CD4-positive, alpha-beta T cell treated with Interferon gamma for 1 hour (primary cell): ENCODE measurements around the gene TSPEAR.

ENCODE experiments used
- DNase-seq: peaks from one replicate; pipeline ENCODE4 v3.0.0-alpha.2; 2020

Gene TSPEAR

DNA sequence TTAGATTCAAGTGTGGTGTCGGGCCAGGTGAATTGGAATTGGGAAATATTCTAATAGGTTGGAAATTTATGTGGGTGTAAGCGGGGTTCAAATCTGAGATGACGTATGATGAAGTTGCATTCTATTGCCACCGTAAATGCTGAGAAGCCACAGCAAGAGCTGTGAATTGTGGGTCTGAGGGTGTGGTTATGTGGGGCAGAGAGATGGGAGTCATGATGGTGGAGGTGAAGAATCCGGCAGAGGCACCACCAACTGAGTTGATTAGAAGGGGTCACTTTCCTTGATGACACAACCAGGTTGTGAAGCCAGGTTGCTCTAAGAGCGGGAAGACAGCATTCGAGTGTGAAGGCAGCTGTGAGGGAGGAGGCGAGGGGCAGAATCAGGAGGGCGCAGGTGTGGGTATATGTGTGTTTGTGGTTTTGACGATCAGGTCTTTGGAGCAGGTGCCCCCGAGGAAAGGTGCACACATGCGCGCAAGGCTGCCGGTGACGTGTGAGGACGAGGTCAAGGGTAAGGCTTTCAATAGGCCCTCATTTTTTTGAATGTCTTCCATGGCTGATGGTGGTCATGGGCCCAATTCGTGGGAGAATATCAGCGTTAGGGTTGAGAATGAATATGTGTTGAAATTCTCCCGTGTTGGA lies 237.3 kb downstream of the TSPEAR start:
- DNase-seq = no peak

DNA sequence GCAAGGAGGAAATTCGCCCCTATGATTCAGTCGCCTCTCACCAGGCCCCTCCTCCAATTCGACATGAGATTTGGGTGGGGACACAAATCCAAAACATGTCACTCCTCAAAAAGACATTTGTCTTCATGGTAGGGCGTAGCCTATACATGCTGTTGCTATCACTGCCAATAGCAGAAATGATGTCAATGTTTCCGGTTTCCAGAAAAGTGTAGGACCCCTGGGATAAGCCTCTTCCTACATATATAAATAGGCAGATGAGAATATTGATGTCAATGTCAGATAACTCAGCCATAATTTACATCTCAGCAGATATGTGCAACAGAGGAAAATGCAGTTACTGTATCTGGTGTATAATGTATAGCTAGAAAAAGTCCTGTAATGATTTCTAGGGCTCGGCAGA lies 239.4 kb downstream of the TSPEAR start:
- no peak for DNase-seq

DNA sequence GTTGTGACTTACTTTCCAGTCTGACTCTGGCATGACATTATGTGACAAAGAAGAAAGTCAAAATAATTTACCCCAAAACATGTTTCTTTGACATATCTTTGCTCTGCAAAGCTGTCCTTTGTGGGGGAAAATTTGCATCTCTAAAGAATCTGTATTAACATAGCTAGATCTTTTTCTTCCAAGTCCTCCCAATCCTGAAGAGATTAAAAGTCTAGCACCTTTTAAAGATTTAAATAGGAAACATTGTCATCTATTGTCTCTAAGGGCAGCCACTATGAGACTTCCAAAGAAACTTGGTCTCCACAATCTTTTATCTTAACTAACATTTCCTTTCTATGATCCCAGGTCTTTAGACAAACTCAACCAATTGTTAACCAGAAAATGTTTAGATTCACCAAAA lies 240.0 kb downstream of the TSPEAR start:
- no peak for DNase-seq

DNA sequence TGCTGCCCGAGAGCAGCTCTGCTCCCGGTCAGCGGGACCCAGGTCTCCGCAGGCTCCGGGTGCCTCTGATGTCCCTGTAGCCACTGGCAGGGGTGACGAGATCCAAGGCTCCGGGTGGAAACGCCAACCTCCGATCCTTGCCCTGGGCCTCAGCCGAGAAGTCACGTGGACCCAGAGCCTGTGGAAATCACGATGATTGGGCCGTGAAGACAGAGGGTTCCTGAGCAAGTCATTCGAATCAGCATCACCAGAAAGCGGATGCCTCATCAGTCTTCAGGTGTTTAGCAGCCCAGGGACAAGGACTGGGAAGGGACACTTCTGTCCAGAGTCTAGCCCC lies 243.5 kb downstream of the TSPEAR start:
- DNase-seq = no peak

DNA sequence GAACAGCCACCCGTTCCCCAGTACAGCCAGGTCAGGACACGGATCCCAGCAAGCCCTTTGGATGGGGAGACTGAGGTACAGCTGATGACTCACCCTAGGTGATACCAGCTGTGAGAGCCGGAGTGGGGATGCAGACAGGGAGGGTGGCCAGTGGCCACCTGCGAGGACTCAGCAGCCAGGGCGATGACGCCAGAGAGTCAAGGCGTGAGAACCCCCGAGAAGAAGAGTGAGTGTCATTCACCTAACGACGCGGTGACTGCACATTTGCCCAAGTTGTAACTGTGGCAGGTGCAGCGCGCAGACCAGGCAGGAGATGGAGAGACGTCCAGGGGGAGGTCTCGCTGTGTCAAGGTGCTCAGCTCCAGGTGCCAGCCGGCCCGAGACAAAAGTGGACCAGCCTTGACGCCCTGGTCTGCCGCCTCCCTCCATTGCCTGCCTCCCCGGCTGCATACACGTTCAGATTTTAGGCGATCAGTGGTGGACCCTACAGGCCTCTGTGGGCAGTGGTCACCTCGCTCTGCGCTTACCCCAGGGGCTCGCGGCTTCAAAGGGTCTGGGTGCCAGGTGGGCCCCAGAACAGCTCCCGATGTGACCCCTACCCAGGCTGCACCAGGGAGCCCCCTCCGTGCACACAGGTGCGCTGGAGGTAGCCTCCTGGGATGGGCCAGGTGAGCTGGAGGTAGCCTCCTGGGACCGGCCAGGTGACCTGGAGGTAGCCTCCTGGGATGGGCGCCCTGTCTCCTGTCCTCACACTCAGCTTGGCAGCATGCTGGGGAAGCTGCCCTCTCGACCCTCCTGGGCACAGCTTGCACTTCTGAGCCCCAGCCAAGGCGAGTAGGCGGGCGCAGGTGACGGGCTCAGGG lies 244.1 kb downstream of the TSPEAR start:
- DNase-seq = no peak

DNA sequence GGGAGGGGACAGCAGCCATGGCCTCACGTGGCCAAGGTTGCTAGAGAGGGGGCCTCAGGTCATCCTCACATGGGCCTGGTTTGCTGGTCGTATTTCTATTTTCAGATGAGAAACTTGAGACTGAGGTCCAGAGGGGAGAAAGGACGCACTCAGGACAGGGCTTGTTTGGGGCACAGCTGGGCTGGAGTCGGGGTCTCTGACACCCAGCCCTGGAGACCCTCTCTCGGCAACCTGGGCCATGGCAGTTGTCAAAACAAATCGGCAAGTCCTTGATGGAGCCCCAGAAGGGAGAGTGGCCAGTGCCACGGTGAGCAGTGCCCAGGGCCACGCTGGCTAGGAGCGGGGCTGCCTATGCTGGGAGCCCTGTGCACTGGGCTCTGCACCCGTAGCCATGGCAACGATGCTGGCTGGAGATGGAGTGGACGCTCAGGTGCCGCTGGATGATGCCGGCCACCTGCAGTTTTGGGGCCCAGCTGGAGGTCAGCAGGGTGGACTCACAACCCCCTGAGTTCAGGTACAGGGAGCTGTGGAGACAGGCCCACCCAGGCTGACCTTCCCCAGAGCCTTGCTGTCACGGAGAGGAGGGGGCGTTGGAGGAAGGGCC lies 244.9 kb downstream of the TSPEAR start:
- no peak for DNase-seq

DNA sequence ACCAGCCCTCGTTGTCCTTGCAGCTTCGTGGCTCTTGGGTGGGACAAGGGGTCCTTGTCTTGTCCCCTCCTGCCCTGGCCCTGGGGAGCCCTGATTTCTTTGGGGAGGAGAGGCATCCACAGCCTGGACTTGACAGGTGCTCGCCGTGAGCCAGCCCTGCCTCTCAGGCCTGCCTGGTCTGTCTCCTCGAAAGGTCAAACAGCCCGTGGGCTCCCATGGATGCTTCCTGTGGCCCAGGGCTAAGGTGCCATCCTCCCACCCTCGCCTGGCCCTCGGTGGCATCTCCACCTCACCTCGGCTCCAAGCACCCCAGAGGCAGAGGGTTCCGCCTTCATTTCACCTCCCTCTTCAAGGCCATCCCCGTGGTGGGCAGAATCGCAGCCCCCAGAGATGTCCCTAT lies 247.0 kb downstream of the TSPEAR start:
- DNase-seq = no peak

DNA sequence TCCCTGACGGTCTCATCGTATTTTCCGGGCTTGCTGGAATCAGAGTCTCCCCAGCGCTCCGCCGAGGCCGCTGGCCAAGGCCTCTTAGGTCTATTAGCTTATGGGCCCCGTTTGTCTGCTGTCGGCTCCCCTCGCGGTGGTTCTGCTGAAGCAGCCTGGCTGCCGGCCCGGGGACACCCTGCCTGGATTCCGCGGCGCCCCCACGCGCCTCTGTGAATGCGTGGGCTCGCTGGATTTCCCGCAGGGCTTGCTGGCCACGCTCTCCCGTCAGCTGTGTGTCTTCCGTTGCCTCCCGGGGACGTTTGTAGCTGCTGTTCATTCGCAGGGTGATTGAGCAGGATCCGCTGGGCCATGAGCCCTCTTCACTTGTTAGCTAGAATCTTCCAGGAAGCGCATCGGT lies 247.6 kb downstream of the TSPEAR start:
- DNase-seq = no peak

DNA sequence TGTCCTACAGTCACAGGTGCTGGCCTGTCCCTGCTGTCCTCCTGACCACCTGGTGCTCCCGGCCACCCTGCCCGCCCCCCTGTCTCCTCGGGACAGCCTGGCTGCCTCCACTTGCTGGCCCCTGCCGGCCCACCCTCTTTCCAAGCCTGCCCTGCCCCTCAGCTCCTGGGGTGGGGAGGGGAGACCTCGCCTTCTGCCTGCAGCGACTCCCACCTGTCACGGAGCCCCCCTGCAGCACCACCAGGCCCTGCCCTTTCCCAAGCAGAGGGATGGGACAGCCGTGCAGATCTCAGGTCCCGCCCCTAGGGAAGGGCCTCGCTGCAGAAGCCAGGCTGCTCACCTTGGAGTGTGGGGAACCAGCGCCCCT lies 248.6 kb downstream of the TSPEAR start:
- DNase-seq = no peak

DNA sequence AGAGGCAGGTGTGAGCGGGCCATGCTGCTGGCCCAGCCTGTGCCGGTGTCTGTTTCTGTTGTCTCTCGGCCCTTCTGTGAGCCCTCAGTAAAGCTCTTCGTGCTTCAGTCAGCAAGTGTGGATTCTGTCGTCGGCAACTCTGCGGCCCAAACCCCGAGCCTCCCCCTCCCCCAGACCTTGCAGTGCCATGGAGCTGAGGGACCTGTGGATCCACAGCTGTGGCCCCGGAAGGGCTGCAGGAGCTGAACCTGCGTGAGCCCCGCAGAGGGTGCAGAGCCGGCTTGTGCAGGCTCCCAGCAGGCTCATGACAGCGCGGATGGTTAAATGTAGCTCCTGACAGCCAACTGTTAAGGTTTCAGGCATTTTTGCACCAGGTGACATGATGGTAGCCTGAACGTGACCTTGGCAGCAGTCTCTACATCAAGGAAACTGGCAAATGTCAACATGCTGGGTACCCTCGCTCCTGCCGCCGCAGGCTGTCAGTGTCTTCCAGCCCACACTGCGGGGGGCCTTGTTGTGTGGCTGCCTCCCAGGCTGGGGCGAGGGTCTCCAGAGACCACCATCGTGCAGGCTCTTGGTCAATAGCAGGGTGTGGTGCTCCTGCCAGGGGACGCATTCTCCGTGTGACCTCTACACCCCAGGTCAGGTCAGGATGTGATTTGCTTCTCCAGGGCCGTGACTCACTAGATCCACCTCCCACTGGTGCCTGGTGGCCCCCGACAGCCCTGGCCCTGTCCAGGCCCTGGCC lies 249.1 kb downstream of the TSPEAR start:
- no peak for DNase-seq

DNA sequence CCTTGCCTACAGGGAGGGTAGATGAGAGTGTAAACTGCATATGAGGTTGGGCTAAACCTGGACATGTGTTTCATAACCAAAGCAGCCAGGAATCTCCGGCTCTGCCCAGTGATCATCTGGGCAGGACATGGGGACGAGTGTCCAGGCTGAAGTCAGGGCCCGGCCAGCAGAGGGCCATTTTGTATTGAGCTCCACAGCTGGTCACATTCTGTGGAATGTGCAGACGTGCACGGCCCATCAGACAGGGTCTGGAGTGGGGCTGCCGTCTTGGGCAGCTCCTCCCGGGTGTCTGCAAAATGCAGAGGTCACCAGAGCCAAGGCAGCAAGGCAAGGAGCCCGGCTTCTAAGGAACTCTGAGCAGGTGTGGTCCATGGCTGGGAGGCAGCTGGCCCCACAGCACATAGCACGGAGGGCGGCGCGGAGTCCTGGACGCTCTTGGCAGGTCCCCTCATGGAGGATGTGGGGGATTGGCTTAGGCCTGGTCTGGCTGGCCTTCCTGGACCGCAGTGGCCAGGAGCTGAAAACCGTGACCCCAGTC lies 249.8 kb downstream of the TSPEAR start:
- DNase-seq = no peak

DNA sequence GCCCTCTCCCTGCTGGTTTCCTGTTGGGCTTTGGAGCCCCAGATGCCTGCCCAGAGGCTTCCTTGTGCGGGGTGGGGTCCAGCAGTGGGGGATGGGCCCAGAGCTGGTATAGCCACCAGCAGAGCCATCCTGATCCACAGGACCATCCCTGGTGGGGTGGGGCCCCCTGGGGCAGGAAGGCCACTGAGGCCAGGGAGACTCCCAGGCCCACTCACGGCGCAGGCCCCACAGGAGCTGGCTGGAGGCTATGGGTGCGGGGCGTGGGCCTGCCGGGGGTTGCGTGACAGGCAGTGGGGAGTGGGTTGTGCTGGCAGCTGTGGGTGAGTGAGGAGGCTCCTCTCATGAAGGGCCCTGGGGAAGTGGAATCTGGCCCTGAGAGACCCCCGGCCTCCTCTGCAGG lies 250.4 kb downstream of the TSPEAR start:
- no peak for DNase-seq

DNA sequence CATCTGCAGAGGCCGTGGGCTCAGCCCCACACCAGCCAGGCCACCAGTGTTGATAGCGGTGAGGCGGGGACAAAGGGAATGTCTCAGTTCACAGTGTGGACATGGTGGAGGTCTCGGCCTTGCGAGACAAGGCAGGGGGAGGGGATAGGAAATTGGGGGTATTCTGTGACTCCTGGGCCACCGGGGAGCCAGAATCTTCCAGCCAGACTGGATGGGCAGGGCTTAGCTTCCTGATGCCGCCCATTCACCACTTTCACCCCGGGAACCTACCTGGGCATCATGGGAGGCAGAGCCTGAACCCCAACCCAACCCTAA lies 251.0 kb downstream of the TSPEAR start:
- DNase-seq = no peak

DNA sequence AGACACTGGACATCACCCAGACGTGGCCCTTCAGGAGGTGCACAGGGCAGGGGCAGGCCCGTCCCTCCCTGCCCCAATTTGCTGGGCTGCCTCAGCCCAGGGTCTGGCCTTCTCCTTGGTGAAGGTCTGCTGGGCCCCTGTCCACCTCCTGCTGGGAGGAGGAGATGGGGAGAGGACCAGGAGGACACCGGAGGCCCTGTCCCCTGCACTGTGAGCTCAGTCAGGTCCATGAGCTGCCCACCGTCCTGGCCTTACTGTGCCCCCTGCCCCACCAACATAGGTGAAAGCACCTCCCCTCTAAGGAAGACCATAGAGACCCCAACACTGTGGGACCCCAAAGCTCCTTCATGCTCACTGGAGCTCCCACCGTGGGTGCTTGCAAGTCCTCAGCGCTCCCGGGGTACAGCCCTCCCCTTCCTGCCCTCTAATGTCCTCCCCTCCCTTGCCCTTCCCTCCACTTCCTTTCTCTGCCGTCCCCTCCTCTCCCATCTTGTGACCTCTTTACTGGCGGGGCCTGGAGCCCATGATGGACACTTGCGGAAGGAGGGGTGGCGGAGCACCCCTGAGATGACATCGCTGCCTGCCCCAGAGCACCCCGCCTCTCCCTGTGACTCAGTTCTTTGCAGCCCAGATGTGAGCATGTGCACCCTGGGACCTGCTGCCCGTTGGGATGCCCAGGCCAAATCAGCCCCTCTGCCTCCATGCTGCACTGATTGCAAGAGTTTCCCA lies 251.5 kb downstream of the TSPEAR start:
- DNase-seq = no peak

DNA sequence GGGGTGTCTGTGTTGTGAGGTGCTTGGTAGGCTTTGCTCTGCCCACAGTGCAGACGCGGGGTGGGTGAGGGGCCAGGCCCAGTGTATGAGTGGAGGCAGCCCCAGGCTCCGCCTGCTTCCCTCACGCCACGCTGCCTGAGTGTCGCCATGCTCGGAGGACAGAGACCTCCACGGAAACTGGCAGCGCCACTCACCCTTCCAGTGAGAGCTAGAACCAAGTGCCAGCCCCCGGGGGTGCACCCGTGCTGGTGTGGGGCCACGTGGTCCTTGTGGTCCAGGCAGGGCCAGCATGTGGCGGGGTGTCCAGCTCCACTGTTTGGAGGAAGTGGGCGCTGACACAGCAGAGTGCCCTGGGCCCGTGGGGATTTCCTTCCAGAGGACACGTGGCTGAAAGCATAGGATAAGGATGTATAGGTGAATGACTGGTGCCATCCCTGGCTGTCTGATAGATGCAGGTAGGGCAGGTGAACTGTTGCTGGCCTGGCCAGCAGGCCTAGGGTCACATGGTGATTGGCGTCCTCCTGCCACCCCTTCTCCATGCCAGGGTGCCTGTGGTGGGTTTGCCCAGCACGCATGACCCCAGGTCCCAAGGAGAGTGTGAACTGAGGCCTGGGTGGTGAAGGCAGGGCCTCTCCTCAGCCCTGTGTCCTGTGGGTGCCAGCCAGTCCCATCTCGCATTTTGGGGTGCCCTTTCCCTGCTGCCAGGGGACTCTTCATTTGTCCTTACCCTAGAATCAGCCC lies 252.2 kb downstream of the TSPEAR start:
- no peak for DNase-seq

DNA sequence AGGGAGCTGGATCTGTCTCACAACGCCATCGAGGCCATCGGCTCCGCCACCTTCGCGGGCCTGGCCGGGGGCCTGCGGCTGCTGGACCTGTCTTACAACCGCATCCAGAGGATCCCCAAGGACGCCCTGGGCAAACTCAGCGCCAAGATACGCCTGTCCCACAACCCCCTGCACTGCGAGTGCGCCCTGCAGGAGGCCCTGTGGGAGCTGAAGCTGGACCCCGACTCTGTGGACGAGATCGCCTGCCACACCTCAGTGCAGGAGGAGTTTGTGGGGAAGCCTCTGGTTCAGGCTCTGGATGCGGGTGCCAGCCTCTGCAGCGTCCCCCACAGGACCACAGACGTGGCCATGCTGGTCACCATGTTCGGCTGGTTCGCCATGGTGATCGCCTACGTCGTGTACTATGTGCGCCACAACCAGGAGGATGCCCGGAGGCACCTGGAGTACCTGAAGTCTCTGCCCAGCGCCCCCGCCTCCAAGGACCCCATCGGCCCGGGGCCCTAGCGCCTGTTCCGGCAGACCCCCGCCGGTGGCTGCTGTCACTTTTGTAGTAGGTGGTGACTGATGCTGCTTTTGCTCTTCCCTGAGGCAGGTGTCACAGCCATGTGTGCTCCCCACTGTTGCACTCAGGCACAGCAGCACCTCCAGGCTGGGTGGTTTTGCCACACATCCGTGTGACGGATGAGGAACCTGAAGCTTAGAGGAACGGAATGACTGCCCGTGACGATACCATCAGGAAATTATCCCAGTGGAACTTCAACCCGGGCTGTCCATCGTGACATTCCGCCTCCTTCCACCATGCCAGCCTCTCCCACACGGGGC lies 254.2 kb downstream of the TSPEAR start:
- DNase-seq = no peak

DNA sequence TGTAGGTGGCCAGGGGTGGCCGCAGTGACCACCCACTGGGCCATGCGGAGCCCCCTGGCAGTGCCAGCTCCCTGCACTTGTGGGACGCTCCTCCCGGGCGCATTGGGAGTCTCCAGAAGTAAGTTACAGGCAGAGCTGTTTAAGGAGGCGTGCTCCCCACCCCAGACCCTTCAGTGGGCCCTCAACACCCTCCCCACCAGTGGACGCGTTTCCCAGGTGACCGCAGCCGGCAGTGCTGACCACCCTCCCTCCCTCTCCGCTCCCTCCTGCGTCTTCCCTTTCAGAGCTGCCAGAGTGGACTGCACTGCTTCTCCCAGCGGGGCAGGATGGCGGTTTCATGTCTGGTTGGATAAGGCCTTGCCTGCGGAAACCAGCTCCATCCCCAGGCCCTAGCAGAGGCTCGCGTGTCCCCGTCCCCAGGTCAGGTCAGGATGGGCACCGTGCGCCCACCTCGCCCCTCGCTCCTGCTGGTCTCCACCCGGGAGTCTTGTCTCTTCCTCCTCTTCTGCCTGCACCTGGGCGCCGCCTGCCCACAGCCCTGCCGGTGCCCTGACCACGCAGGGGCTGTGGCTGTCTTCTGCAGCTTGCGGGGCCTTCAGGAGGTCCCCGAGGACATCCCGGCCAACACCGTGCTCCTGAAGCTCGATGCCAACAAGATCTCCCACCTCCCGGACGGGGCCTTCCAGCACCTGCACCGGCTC lies 255.0 kb downstream of the TSPEAR start:
- no peak for DNase-seq

DNA sequence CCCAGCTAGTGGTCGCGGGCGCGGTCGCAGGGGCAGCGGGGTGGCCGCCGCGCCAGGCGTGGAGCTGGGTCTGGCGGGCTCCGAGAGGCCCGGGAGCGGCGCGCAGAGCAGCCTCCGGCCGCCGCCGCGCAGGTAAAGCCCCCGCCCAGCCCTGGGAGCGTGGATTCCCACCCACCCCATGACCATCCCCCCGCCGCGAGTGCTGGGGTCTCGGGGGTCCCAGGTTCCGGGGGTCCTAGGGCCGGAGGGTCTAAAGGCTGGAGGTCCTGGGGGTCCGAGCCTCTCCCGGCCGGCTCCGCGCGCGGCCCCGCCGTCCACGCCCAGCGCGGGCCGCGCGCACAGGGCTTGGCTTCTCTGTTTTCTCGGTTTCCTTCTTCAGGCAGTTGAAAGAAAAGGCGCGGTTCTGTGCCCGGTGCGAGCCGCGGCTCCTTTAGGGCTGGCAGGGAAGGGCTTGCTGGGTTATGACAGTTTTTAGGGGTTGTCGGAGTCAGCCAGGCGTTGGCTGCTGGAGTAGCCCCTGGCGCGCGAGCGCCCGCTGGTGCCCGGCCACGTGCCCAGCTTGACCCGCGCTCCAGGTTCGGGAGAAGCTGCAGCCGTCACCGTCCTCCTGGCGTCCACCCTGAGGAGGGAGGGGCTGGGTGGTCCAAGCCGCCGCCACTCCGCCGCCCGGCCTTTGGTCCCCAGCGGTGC lies 255.7 kb downstream of the TSPEAR start:
- DNase-seq = peak; percentile 9

DNA sequence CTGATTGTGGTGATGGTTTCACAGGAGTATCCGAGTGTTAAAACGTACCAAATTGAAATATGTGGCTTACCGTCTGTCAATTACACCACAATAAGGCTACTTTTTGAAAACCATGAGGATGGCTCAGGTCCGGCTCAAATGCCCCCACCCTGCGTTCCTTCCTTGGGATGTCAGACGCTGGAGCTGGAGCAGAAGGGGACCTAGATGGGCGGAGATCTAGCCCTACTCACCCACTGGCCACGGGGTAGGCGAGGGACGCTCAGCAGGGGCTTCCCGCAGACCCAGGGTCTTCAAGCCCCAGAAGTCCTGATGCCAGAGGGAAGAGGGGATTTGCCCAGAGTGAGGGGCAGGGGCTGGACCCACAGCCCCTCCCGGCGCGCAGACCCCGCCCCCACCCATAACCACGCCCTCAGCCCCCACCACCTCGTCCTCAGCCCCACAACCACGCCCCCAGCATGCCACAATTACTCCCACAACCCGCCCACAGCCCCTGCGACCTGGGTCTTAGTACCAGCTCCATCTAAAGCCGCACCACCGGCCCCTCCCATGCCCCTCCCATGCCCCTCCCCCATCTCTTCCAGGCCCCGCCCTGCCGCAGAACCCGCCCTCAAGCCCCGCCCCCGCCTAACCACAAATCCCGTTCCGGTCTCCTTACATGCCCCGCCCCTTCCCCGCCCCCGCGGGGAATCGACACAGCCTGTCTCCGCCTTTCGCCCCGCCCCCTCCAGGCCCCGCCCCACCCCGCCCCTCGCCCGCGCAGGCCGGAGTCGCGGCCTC lies 256.4 kb downstream of the TSPEAR start, which contains the start of gene LRRC3:
LRRC3 (plus strand) TSS at position 764 of the 777 bp plus-strand sequence. CDS start 1,135 bp downstream, outside the sequence.
- DNase-seq = peak; percentile 87
